ENCODE measurements around the gene PRRC1. TPM values are rescaled to one million over a fixed set of nuclear protein-coding genes. Genes with fewer than 3 reads are reported as not detected.

The PRRC1 gene
- total RNA-seq, 6 experiments from 2014 or later, result 96.1 to 116 (median 106) TPM

DNA sequence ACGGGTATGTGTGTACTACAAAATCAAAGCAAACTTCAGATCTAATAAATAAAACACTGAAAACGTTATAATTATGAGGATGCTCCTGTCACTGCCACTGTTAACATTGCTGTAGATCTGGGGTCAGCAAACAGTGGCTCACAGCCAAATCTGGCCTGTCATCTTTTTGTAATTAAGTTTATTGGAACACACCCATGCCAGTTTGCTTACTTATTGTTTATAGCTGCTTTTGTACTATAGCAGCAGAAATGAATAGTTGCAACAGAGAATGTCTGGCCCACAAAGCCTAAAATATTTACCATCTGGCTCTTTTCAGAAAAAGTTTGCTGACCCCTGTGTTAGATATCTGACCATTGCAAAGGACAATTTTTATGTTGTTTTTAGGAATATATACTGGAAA is 32.1 kb downstream of the PRRC1 start:
- Mint-ChIP-seq H3K27me3 (ENCODE audit: insufficient read depth) (no peaks in the 10 kb centered on the region), H3K36me3 (ENCODE audit: low read depth) (peaks cover 41% of the 10 kb centered on the region), H3K4me3 (no peak overlapping the region), H3K27ac (no peak overlapping the region), H3K9me3 (no peaks in the 10 kb centered on the region), H3K4me1 (ENCODE audit: low read depth) (peaks cover 9% of the 10 kb centered on the region)
- TF ChIP-seq, protein P1, sequence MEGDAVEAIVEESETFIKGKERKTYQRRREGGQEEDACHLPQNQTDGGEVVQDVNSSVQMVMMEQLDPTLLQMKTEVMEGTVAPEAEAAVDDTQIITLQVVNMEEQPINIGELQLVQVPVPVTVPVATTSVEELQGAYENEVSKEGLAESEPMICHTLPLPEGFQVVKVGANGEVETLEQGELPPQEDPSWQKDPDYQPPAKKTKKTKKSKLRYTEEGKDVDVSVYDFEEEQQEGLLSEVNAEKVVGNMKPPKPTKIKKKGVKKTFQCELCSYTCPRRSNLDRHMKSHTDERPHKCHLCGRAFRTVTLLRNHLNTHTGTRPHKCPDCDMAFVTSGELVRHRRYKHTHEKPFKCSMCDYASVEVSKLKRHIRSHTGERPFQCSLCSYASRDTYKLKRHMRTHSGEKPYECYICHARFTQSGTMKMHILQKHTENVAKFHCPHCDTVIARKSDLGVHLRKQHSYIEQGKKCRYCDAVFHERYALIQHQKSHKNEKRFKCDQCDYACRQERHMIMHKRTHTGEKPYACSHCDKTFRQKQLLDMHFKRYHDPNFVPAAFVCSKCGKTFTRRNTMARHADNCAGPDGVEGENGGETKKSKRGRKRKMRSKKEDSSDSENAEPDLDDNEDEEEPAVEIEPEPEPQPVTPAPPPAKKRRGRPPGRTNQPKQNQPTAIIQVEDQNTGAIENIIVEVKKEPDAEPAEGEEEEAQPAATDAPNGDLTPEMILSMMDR (IDR thresholded peaks at IDR 0.05), result no peak
- no peak for DNase-seq

DNA sequence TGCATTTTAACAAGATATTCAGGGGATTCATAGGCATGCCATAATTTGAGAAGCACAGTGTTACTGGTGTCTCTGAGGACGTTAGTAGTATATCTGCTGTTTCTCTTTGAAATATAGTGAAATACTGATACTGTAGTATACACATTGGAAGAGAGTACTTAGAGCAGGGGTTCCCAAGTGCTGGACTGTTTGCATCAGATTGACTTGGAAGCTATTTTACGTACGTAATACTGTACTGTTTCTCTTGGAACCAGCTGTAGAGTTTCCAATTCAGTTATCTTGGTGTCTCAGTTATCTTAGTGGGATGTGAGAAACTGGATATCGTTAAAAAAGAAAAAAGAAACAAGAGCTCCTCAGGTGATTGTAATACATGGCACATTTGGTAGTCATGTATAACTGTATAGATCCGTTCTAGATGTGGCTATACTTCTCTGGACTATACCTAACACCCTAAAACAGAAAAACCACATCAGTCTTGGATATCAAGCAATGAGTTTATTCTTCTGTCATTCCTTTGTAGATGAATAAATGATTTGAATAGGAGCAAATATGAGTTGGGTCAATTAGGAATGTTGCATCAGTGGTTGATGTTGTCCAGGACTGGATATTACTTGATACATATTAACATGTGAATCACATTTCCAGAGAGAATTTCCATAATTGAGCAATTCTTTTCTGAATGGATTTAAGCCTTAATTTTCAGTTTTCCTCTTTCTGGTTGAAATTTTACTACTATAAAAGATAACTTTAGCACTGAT is 33.4 kb downstream of the PRRC1 start:
- H3K36me3 Mint-ChIP-seq (ENCODE audit: low read depth), result peaks cover 39% of the 10 kb centered on the region
- no peaks in the 10 kb centered on the region for H3K27me3 Mint-ChIP-seq (ENCODE audit: insufficient read depth)
- no peak overlapping the region for H3K4me3 Mint-ChIP-seq
- TF ChIP-seq, protein P1 (IDR thresholded peaks at IDR 0.05), result no peak
- DNase-seq, result no peak
- H3K27ac Mint-ChIP-seq, result no peak overlapping the region
- no peaks in the 10 kb centered on the region for H3K9me3 Mint-ChIP-seq
- H3K4me1 Mint-ChIP-seq (ENCODE audit: low read depth), result peaks cover 7% of the 10 kb centered on the region

DNA sequence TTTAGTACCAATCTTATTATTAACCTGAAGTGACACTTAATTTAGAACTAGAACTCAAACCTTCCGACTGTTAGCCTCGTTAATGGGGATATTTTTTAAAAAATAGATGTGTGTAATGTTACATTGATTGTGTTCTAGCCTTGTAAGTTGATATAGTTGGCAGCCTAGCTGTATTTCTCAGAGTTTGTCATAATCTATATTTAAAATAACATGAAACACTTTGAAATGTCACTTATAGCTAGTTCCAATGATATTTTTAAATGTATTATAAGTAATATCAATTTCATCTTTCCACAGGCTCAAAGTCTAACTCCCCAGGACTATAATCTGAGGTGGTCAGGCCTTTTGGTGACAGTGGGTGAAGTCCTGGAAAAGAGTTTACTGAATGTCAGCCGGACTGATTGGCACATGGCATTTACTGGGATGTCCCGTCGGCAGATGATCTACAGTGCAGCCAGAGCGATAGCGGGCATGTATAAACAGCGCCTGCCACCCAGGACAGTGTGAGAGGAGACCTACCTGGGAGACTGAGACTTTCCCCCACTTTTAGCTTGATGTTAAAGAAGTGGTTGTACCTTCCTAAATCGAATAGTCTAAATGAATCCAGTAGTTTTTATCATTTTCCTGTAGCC is 34.1 kb downstream of the PRRC1 start:
- peaks cover under 1% of the 10 kb centered on the region; the same call in 1 of the 2 replicates for H3K4me1 Mint-ChIP-seq (ENCODE audit: low read depth)
- H3K27me3 Mint-ChIP-seq (ENCODE audit: insufficient read depth), result no peaks in the 10 kb centered on the region
- H3K36me3 Mint-ChIP-seq (ENCODE audit: low read depth), result peaks cover 34% of the 10 kb centered on the region
- no peak overlapping the region for H3K27ac Mint-ChIP-seq
- H3K4me3 Mint-ChIP-seq, result no peak overlapping the region
- H3K9me3 Mint-ChIP-seq, result no peaks in the 10 kb centered on the region
- TF ChIP-seq, protein P1 (IDR thresholded peaks at IDR 0.05), result no peak
- no peak for DNase-seq

DNA sequence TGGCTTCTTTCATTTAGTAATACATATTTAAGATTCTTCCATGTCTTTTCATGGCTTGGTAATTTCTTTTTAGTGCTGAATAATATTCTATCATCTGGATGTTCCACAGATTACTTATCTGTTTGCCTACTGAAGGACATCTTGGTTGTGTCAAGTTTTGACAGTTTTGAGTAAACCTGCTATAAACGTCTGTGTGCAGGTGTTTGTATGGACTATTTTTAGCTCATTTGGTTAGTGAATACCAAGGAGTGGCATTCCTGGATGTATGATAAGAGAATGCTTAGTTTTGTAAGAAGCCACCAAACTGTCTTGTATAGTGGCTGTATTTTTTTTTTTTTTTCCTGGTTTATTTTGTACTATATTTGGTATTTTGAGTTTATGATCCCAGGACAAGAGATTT is 38.4 kb downstream of the PRRC1 start:
- Mint-ChIP-seq H3K27me3 (ENCODE audit: insufficient read depth) (no peaks in the 10 kb centered on the region), H3K36me3 (ENCODE audit: low read depth) (peaks cover 41% of the 10 kb centered on the region), H3K4me1 (ENCODE audit: low read depth) (peaks cover 10% of the 10 kb centered on the region), H3K9me3 (no peaks in the 10 kb centered on the region), H3K27ac (no peak overlapping the region), H3K4me3 (no peak overlapping the region)
- TF ChIP-seq, protein P1 (IDR thresholded peaks at IDR 0.05), result no peak
- DNase-seq, result no peak

DNA sequence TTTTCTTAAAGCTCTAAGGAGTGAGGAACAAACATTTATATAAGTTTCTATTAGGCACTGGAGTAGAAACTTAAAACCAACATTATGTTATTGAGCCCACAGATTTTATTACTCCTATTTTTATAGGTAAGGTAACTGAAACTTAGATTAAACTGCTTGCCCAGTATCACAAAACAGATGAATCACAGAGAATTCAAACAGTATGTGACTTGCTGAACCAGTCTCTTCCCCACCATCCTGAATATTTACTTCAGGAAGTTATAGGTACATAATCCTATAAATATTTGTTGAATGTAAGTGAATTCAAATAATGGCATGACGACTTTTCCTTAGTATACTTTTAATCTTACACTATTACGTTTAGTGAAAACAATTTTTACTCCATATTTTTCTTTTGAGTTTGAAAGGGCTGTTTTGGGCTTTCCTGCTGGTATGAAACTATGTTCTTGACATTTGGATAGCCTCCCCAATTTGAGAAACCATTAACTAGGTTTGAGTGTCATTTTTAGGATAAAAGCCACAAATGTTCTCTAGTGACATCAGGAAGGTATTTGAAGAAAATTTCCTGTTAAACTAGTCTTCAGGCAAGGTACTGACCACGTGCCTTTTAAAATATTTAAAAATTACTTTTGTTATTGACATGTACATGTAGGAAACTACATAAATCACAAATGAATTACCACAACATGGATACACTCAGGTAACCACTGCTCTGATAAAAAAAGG is 39.3 kb downstream of the PRRC1 start:
- Mint-ChIP-seq H3K27ac (no peak overlapping the region), H3K27me3 (ENCODE audit: insufficient read depth) (no peaks in the 10 kb centered on the region), H3K9me3 (no peaks in the 10 kb centered on the region), H3K36me3 (ENCODE audit: low read depth) (peaks cover 36% of the 10 kb centered on the region), H3K4me3 (no peak overlapping the region), H3K4me1 (ENCODE audit: low read depth) (peaks cover 19% of the 10 kb centered on the region)
- TF ChIP-seq, protein P1 (IDR thresholded peaks at IDR 0.05), result no peak
- no peak for DNase-seq

Data from HFFc6 (cell line).